HepG2 (cell line): ENCODE data around the gene TMEM154. TPM values are rescaled to one million over a fixed set of nuclear protein-coding genes. Genes with fewer than 3 reads are reported as not detected.
"Not testable (repeated sequence)": the region's sequence is repeated elsewhere in the genome, so short reads cannot be mapped to it uniquely, and the experiment has no call there.

Experiments used
- ATAC-seq: fragments of 200-7000 bp; cut with Tn5 transposase; 3 replicates; pipeline ENCODE4 v1.9.1; 2020; ENCODE audit warnings: mild to moderate bottlenecking, moderate library complexity
- BruUV-seq: library from RNA; stranded (reverse); fragments of 400-500 nt; replicated peaks from 2 replicates; lab custom pipeline; 2021; lab: Mats Ljungman, UMichigan
- CTCF ChIA-PET: fragments of 300-600 bp; formaldehyde crosslinking; extraction: SDS; loops from one replicate; lab custom pipeline; 2021; ENCODE audit warnings: low total read pairs, inconsistent platforms, low intra/inter-chr PET ratio; lab: Yijun Ruan, JAX
- POLR2A ChIA-PET: fragments of 350-600 bp; sonication (Branson Sonifier 250); formaldehyde crosslinking; loops from one replicate; lab custom pipeline; 2020; ENCODE audit warnings: antibody characterized with exemption, inconsistent platforms; lab: Yijun Ruan, JAX
- DNase-seq: peaks from one replicate; pipeline ENCODE4 v3.0.0-alpha.2; 2015; ENCODE audit warnings: low spot score
- FAIRE-seq: peaks from 3 replicates; lab custom pipeline; 2011; peaks lifted over from hg19 to GRCh38; lab: Jason Lieb, UNC
- H2AFZ ChIP-seq: one replicate; pipeline ENCODE4 v1.6.1; 2011; ENCODE audit warnings: low read length, inconsistent platforms
- H3K27ac ChIP-seq: fragments of 300-600 bp; 3 replicates; pipeline ENCODE4 v1.8.0; 2011; ENCODE audit warnings: mixed run types, mild to moderate bottlenecking, mixed read lengths, low read length, inconsistent platforms; ENCODE audit not compliant: insufficient read depth; ENCODE audit errors: extremely low read length
- H3K27me3 ChIP-seq, 2 experiments: fragments of 200-600 bp in 1 of 2; 2 replicates in 1 of 2; 3 replicates in 1 of 2; pipeline versions ENCODE4 v1.6.0 to v1.8.0; 2011; ENCODE audit warnings: low read length in 2 of 2, mild to moderate bottlenecking in 2 of 2, moderate library complexity in 2 of 2, inconsistent platforms in 1 of 2; ENCODE audit not compliant: insufficient read depth in 2 of 2, control insufficient read depth in 1 of 2
- H3K36me3 ChIP-seq, 2 experiments: fragments of 200-600 bp in 1 of 2; replicated peaks in 1 of 2; 2 replicates in 1 of 2; 3 replicates in 1 of 2; pipeline versions ENCODE4 v1.5.1 to v1.8.0; 2011; ENCODE audit warnings: low read length in 2 of 2, inconsistent platforms in 1 of 2; ENCODE audit not compliant: insufficient read depth in 2 of 2, control insufficient read depth in 1 of 2
- H3K4me1 ChIP-seq: 2 replicates; pipeline ENCODE4 v1.5.1; 2012; ENCODE audit warnings: low read length, inconsistent platforms; ENCODE audit not compliant: insufficient read depth
- H3K4me2 ChIP-seq: 2 replicates; pipeline ENCODE4 v1.6.0; 2011; ENCODE audit warnings: low read depth, low read length, inconsistent platforms
- H3K4me3 ChIP-seq, 3 experiments: fragments of 200-600 bp in 1 of 3; sonication (generic), shearing (Covaris generic) in 1 of 3; replicated peaks in 1 of 3; 2 replicates each; pipeline ENCODE4 v1.5.1; 2011 to 2016; ENCODE audit warnings: low read length in 3 of 3, inconsistent platforms in 2 of 3, low read depth in 2 of 3, mild to moderate bottlenecking in 2 of 3, control low read depth in 1 of 3, mixed read lengths in 1 of 3; ENCODE audit not compliant: insufficient read depth in 1 of 3
- H3K79me2 ChIP-seq: one replicate; pipeline ENCODE4 v1.6.1; 2011; ENCODE audit warnings: low read length, inconsistent platforms; ENCODE audit not compliant: insufficient read depth
- H3K9ac ChIP-seq: 2 replicates; pipeline ENCODE4 v1.6.0; 2011; ENCODE audit warnings: mild to moderate bottlenecking, low read depth, low read length, inconsistent platforms; ENCODE audit not compliant: insufficient read depth
- H3K9me3 ChIP-seq: 2 replicates; pipeline ENCODE4 v1.5.1; 2012; ENCODE audit warnings: mild to moderate bottlenecking, low read length
- H4K20me1 ChIP-seq: 2 replicates; pipeline ENCODE4 v1.6.0; 2011; ENCODE audit warnings: inconsistent platforms, mild to moderate bottlenecking, low read length, moderate library complexity; ENCODE audit not compliant: insufficient read depth
- IRX3 ChIP-seq: sonication (generic); formaldehyde crosslinking; IDR thresholded peaks from 2 replicates; pipeline ENCODE4 v1.8.1; 2023; ENCODE audit warnings: mild to moderate bottlenecking, low read depth, missing genetic modification reagents, borderline replicate concordance
- KDM4B ChIP-seq: sonication (generic); formaldehyde crosslinking; IDR thresholded peaks from 2 replicates; pipeline ENCODE4 v1.4.0; 2020; ENCODE audit warnings: missing genetic modification reagents
- SKI ChIP-seq: fragments of 450-650 bp; IDR thresholded peaks from one replicate; pipeline ENCODE4 v1.6.1; 2018; ENCODE audit warnings: mild to moderate bottlenecking; ENCODE audit not compliant: partially characterized antibody
- SMARCE1 ChIP-seq: fragments of 450-650 bp; IDR thresholded peaks from 2 replicates; pipeline ENCODE4 v1.6.1; 2017; ENCODE audit warnings: borderline replicate concordance
- SMC3 ChIP-seq: IDR thresholded peaks from 2 replicates; pipeline ENCODE4 v1.6.1; 2011; ENCODE audit warnings: low read length, improper control_type of control experiment
- TIGD3 ChIP-seq: sonication (generic); formaldehyde crosslinking; IDR thresholded peaks from 2 replicates; pipeline ENCODE4 v1.5.1; 2020; ENCODE audit warnings: mild to moderate bottlenecking, missing genetic modification reagents, borderline replicate concordance
- ZNF205 ChIP-seq: IDR thresholded peaks from 2 replicates; pipeline ENCODE4 v1.6.1; 2018; ENCODE audit warnings: missing biosample characterization, missing genetic modification reagents
- ZNF460 ChIP-seq: sonication (generic); formaldehyde crosslinking; IDR thresholded peaks from 2 replicates; pipeline ENCODE4 v1.5.1; 2020; ENCODE audit warnings: missing genetic modification reagents, mild to moderate bottlenecking, borderline replicate concordance
- ZNF557 ChIP-seq: sonication (generic); formaldehyde crosslinking; IDR thresholded peaks from 2 replicates; pipeline ENCODE4 v1.4.0; 2020; ENCODE audit warnings: missing genetic modification reagents
- ZNF615 ChIP-seq: sonication (generic); formaldehyde crosslinking; IDR thresholded peaks from 2 replicates; pipeline ENCODE4 v1.5.0; 2020; ENCODE audit warnings: mild to moderate bottlenecking, missing genetic modification reagents, borderline replicate concordance
- WGBS: methylation state at CpG from one replicate; pipeline ENCODE4 v1.1.6; 2017; ENCODE audit warnings: low lambda C conversion rate; 5-methylcytosine and 5-hydroxymethylcytosine counted together
- in situ Hi-C: cut with HindIII; loops from 2 replicates; pipeline ENCODE4 v1.10.0; 2017; ENCODE audit warnings: low pct_unique_long_range_greater_than_20kb; ENCODE audit not compliant: extremely low pct_ligation_motif_present
- intact Hi-C: fragments of 100-400 bp; cut with micrococcal nuclease; formaldehyde crosslinking; loops from one replicate; pipeline ENCODE4 v1.10.0; 2022; ENCODE audit not compliant: unreplicated experiment
- polyA plus RNA-seq, 8 experiments: library from polyadenylated mRNA; depleted of rRNA in 3 of 8; stranded (reverse) in 7 of 8; unstranded in 1 of 8; fragments of >200 nt; fragmentation: Illumina TruSeq in 4 of 8; extraction: Trizol in 4 of 8; gene quantifications; 2 replicates each; pipeline versions ENCODE4 v1.2.1 to v1.2.3, GENCODE V29; 2011 to 2016; ENCODE audit warnings: low read depth in 4 of 8, missing spikeins in 1 of 8, mixed read lengths in 1 of 8; ENCODE audit not compliant: insufficient read depth in 1 of 8
- total RNA-seq, 5 experiments: library from RNA; depleted of rRNA; stranded (reverse); fragments of >200 nt; fragmentation: Illumina TruSeq; extraction: Trizol; gene quantifications; 2 replicates each; pipeline ENCODE4 v1.2.3, GENCODE V29; 2016; ENCODE audit warnings: low read depth in 1 of 5

Gene TMEM154
- total and polyA plus RNA-seq, 2 of the 13 experiments (the other 11 are each of a cell fraction or from before 2014, with no cell fraction given) = 0.03 TPM; not detected in 1

- TF ChIP-seq ZNF205 (CRISPR knock-in tag) = no peak
Observed at GRCh38 chr4:152665691-152666395, 14.0 kb downstream of the TMEM154 start (continued).

GRCh38 chr4:152664067-152664378 lies 15.8 kb downstream of the TMEM154 start:
- H3K4me3 ChIP-seq, H3K4me1 ChIP-seq, FAIRE-seq, POLR2A ChIA-PET, CTCF ChIA-PET, intact Hi-C loops, H3K9ac ChIP-seq, H4K20me1 ChIP-seq, ATAC-seq, H3K4me2 ChIP-seq, DNase-seq, H3K27me3 ChIP-seq, H3K9me3 ChIP-seq, BruUV-seq, H3K27ac ChIP-seq, H3K36me3 ChIP-seq, H3K79me2 ChIP-seq, H2AFZ ChIP-seq, in situ Hi-C loops: not testable (repeated sequence)
- 4% methylated on average over 5 of the region's 5 CpGs for WGBS

GRCh38 chr4:152663203-152664066 lies 16.4 kb downstream of the TMEM154 start:
- in situ Hi-C loops = no loop called here
- Histone ChIP-seq H3K36me3 (no peaks in the 10 kb centered on the region), H3K79me2 (no peaks in the 10 kb centered on the region), H3K4me2 (no peak overlapping the region), H3K27ac (no peak overlapping the region), H3K27me3 (peaks cover 1% of the 10 kb centered on the region in 2 experiments; a peak in 3 of 5 replicates), H4K20me1 (no peaks in the 10 kb centered on the region), H3K9ac (no peak overlapping the region), H3K9me3 (peaks cover 1% of the 10 kb centered on the region; the same call in 1 of the 2 replicates), H2AFZ (no peak overlapping the region), H3K4me1 (no peaks in the 10 kb centered on the region), H3K4me3 (no peak overlapping the region)
- ChIA-PET POLR2A (no interaction called here), CTCF (no interaction called here)
- ATAC-seq (no peak), FAIRE-seq (no peak), DNase-seq (no peak)
- TF ChIP-seq SMARCE1 (no peak), ZNF557 (CRISPR knock-in tag) (no peak), SKI (no peak), IRX3 (no peak), TIGD3 (no peak), SMC3 (no peak), ZNF615 (CRISPR knock-in tag) (no peak), ZNF460 (CRISPR knock-in tag) (no peak), KDM4B (no peak)
- 54% methylated on average over 6 of the region's 6 CpGs for WGBS
- intact Hi-C loops = no loop called here
- BruUV-seq = no TSS peak
